Measurements from ENCODE around the gene SLC22A14.
"Not testable (repeated sequence)": the region's sequence is repeated elsewhere in the genome, so short reads cannot be mapped to it uniquely, and the experiment has no call there.

The SLC22A14 gene

GRCh38 chr3:38270606-38271005, 11.5 kb upstream of the SLC22A14 start:
- no peak for DNase-seq (ENCODE audit: low read depth in 3 of 3)

GRCh38 chr3:38271553-38271952, 10.5 kb upstream of the SLC22A14 start:
- no peak for DNase-seq (ENCODE audit: low read depth in 3 of 3)

DNA sequence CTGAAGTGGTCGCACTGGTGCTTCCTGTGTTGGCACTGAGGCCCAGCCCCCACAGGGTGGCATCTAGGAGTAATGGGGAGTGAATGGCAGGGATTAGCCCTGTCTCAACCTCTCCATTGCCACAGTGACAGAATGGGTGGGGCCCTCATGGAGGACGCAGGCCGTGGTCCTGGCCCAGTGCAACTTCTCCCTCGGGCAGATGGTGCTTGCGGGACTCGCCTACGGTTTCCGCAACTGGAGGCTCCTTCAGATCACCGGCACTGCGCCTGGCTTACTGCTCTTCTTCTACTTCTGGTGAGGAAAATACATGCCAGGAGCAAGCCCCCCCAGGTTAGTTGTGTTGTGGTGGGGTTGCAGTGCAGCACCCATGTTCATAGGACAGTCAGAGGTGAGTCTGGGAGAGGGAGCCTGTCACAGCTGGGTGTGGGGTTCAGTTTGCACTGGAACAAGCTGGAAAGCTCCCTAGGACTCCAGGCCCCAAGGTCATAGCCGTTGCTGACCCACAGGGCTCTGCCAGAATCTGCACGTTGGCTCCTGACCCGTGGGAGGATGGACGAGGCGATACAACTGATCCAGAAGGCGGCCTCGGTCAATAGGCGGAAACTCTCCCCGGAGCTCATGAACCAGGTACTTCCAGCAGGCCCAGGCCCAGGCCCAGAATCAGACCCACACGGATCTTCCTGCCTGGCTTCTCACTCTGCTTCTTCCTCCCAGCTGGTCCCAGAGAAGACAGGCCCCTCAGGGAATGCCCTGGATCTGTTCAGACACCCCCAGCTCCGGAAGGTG, 7.0 kb upstream of the SLC22A14 start:
- no peak for DNase-seq (ENCODE audit: low read depth in 3 of 3)

GRCh38 chr3:38275658-38276057, 6.4 kb upstream of the SLC22A14 start:
- no peak for DNase-seq (ENCODE audit: low read depth in 3 of 3)

DNA sequence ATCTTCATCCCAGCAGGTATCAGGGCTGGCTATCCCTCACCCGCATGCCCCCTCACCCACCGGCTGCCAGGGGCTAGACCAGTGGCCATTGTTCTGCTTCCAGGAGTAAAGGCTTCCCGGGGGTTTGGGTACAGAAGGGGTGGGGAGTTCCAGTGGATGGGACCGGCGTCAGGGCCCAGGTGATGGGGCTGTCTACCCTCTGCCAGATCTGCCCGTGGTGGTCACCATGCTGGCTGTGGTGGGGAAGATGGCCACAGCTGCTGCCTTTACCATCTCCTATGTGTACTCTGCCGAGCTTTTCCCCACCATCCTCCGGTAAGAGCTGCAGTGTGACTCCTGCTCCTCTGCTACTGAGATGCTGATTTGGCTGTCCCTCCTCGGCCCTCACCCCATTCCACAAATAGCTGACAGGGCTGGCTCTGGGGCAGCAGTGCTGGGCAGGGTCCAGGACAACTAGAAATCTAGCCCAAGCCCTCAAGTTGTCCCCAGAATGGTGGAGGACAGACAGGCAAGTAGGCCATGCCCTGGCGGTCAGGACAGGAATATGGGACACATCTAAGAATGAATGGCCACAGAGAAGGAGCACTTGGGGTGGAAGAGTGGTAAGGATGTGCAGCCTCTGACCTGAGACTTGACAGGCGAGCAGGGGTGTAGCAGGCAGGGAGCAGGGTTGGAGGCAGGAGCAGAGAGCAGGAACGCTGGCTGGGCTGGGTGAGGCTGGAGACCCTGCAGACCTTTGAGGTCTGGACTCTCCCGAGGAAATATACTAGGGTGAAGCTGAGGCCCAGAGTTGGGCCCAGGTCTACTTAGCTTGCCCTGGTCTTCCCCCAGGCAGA, 5.8 kb upstream of the SLC22A14 start:
- DNase-seq (ENCODE audit: low read depth in 3 of 3): no peak

GRCh38 chr3:38276917-38277630, 5.0 kb upstream of the SLC22A14 start:
- DNase-seq (ENCODE audit: low read depth in 3 of 3): no peak

GRCh38 chr3:38278841-38279240, 3.3 kb upstream of the SLC22A14 start:
- DNase-seq (ENCODE audit: low read depth in 3 of 3): no peak

- no peak for DNase-seq (ENCODE audit: low read depth in 3 of 3)
These were observed 2.0 kb downstream of the SLC22A14 start for GRCh38 chr3:38283810-38284755.

GRCh38 chr3:38284756-38285150, 2.7 kb downstream of the SLC22A14 start:
- DNase-seq (ENCODE audit: low read depth in 3 of 3): no peak

DNA sequence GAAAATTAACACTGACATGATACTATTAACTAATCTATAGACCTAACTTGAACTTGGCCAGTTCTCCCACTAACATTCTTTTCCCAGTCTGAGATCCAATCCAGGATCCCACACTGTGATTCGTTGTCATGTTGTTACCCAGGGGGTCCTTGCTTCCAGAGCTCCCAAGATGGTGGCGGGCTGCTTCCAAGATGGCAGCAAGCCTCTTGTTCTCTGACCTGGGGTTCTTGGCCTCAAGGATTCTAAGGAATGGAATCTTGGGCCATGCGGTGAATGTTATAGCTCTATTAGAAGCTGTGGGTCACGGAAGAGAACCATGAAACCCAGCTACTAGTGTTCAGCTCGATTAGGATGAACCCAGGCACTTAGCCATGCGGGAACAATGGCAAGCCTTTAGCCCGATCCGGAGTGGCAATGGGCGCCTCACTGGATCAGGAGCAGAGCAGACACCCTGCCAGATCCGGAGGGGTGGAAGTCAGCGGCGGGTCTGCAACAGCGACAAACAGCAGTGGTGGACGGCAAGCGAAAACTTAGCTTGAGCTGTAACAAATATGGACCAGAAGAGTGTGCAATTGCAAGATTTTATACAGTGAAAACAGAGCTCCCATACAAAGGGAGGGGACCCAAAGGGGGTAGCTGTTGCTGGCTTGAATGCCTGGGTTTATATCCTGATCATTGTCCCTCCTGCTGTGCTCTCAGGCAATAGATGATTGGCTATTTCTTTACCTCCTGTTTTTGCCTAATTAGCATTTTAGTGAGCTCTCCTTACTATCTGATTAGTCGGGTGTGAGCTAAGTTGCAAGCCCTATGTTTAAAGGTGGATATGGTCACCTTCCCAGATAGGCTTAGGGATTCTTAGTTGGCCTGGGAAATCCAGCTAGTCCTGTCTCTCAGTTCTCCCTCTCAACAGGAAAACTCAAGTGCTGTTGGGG, 7.5 kb downstream of the SLC22A14 start:
- DNase-seq (ENCODE audit: low read depth in 3 of 3): not testable (repeated sequence)

DNA sequence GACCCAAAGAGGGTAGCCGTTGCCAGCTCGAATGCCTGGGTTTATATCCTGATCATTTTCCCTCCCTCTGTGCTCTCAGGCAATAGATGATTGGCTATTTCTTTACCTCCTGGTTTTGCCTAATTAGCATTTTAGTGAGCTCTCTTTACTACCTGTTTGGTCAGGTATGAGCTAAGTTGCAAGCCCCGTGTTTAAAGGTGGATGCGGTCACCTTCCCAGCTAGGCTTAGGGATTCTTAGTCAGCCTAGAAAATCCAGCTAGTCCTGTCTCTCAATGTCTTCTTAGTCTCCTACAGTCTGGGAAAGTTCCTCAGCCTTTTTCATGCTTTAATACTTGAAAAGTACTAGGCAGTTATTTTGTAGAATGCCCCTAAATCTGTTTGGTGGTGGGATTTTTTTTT, 15.0 kb downstream of the SLC22A14 start:
- DNase-seq (ENCODE audit: low read depth in 3 of 3): not testable (repeated sequence)

DNA sequence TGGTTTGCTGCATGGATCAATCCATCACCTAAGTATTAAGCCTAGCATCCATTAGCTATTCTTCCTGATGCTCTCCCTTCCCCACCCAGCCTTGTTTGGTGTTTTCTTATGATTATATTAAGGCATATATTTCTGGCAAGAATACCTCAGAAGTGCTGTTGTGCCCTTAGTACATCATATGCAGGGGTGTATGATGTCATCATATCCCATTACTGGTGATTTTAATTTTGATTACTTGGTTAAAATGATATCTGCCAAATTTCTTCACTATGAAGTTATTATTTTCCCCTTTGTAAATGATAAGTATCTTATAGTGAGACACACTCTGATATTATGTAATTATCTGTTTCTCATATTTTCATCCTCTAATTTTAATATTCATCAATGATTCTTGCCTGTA, 15.4 kb downstream of the SLC22A14 start:
- DNase-seq (ENCODE audit: low read depth in 3 of 3): no peak

GRCh38 chr3:38297947-38298711, 16.0 kb downstream of the SLC22A14 start:
- DNase-seq (ENCODE audit: low read depth in 3 of 3): no peak

GRCh38 chr3:38306941-38307340, 24.8 kb downstream of the SLC22A14 start:
- DNase-seq (ENCODE audit: low read depth in 3 of 3): no peak

DNA sequence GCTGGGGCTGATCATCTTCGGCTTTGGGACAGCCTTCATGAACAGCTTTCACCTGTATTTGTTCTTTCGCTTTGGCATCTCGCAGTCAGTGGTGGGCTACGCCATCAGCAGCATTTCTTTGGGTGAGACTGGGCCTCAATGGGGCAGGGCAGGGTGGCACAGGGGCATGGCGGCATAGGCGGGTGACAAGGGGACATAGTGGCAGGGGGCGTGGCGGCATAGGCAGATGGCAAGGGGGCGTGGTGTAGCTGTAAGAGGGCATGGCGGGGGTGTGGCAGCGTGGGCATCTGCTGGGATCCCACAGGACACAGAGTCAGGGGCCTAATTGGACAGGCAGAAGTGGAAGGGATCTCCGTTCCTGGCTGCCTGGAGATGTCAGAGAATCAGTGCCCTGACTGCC, 25.5 kb downstream of the SLC22A14 start:
- DNase-seq (ENCODE audit: low read depth in 3 of 3): no peak

- no peak for DNase-seq (ENCODE audit: low read depth in 3 of 3)
These were observed 26.4 kb downstream of the SLC22A14 start for GRCh38 chr3:38308456-38308855.

- DNase-seq (ENCODE audit: low read depth in 3 of 3): no peak
These were observed 29.4 kb downstream of the SLC22A14 start for GRCh38 chr3:38311476-38311875.

DNA sequence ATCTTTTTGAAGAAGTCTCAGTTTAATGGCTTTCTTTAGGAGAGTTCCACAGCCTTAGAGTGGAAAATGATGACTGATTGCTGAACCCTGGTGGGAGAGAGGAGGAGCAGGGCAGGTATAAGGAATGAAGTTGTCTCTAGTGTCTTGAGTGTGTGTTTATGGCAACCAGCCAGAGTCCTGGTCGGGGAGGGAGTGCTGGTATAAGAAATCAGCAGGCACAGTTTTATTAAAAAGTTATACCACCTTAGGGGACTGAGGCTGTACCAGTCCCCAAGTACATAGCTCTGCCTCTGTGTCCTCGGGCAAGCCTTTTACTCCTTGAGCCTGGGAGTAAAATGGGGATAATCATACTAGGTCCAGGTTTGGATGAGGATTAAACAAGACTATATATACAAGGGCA, 29.8 kb downstream of the SLC22A14 start:
- DNase-seq (ENCODE audit: low read depth in 3 of 3): no peak

GRCh38 chr3:38312356-38312755, 30.3 kb downstream of the SLC22A14 start:
- no peak for DNase-seq (ENCODE audit: low read depth in 3 of 3)

Data from stimulated activated CD4-positive, alpha-beta T cell treated with anti-CD3 and anti-CD28 coated beads, TNF-alpha, amount 100 ng/mL, for 24 hours (primary cell).